Ascending aorta (tissue), 2 donors: ENCODE data around the gene CCDC122. TPM values are rescaled to one million over a fixed set of nuclear protein-coding genes. Genes with fewer than 3 reads are reported as not detected.

Experiments used
- DNase-seq, 2 donors: peaks; one replicate each; pipeline ENCODE4 v3.0.0-alpha.2; 2019; ENCODE audit warnings: low spot score in 2 of 2
- H3K27ac ChIP-seq, 2 donors: fragments of 200-600 bp; sonication (generic); one replicate each; pipeline ENCODE4 v1.5.1; 2016 to 2017; ENCODE audit warnings: mild to moderate bottlenecking in 1 of 2
- H3K27me3 ChIP-seq: fragments of 200-600 bp; sonication (generic); one replicate; pipeline ENCODE4 v1.5.1; 2017
- H3K36me3 ChIP-seq, 2 donors: fragments of 200-600 bp; sonication (generic); one replicate each; pipeline ENCODE4 v1.5.1; 2016
- H3K4me1 ChIP-seq, 2 donors: fragments of 200-600 bp; sonication (generic); one replicate each; pipeline ENCODE4 v1.5.1; 2016 to 2017; ENCODE audit warnings: mild to moderate bottlenecking in 1 of 2
- H3K4me3 ChIP-seq, 2 donors: fragments of 200-600 bp; sonication (generic); one replicate each; pipeline ENCODE4 v1.5.1; 2016 to 2017; ENCODE audit warnings: mild to moderate bottlenecking in 1 of 2
- H3K9me3 ChIP-seq, 2 donors: fragments of 200-600 bp; sonication (generic); one replicate each; pipeline ENCODE4 v1.5.1; 2016
- CTCF ChIP-seq, 3 experiments: fragments of 200-600 bp in 2 of 3; fragments of 450-650 bp in 1 of 3; sonication (generic) in 2 of 3; IDR thresholded peaks; one replicate each; pipeline ENCODE4 v1.5.1; 2016 to 2019; ENCODE audit warnings: antibody characterized with exemption in 3 of 3, mild to moderate bottlenecking in 1 of 3, moderate library complexity in 1 of 3
- intact Hi-C: fragments of 100-400 bp; cut with DNase I; formaldehyde crosslinking; loops from one replicate; pipeline ENCODE4 v1.15.1; 2023
- total RNA-seq: library from RNA; depleted of rRNA; stranded (reverse); fragments of >200 nt; gene quantifications from one replicate; pipeline ENCODE4 v1.1.0, GENCODE V29; 2016

Gene CCDC122
- 0.64 TPM for total RNA-seq

DNA sequence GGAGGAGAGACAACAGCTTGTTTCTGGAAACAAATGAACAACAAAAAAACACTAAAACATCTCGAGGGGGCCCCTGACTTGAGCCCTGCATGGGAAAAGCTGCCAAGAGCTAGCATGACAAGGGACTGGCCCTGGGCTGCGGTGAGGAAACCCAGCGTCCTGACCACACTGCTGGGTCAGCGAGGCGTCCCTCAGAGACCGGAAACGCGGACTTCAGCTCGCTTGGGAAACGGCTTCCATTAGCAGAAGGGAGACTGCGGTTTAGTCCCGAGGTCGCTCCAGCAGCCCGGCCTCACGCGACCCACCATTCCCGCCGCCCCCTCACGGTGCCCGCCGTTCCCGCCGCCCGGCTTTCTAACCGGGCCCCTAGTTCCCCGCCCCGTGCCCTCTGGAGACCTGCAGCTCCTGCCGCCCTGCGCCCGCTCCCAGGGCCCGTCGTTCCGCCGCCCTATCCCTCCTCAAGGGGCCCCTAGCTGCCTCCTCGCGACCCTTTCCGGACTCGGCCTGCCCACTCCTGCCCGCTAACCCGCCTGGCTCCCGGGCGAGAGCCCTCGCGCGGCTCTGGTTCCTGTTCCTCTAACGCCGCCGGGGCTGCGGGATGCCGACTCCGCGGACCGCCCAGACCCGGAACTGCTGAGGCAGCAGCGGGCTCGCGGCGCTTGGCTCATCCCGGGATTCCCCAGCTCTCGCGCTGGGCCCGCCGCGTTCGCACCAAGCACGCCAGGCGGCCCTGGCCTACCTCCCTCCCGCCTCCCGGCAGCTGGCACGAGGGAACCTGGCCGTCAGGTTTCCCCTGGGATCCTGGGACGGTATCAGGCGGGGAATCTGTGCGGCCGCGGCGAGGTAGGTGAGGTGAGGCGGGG lies at the start of gene CCDC122:
Gene CCDC122 (minus strand): TSS at position 849 of the 863 bp plus-strand sequence. CDS start 10,364 bp downstream, outside the sequence.
- H3K4me3 ChIP-seq = peak within 1 kb of the TSS; percentile 87 to 93
- H3K4me1 ChIP-seq = peaks cover 0 to 9% of the 10 kb centered on the region in 2 donors
- TF ChIP-seq CTCF (IDR thresholded peaks at IDR 0.05) = no peak
- no peaks in the 10 kb centered on the region for H3K9me3 ChIP-seq
- H3K36me3 ChIP-seq = no peaks in the 10 kb centered on the region
- intact Hi-C loops = loop anchor here (10.0 kb wide), 1 partner anchor 1284 kb away; no protein-coding TSS in a partner anchor
- no peaks in the 10 kb centered on the region for H3K27me3 ChIP-seq
- DNase-seq = peak; percentile 27 to 90
- H3K27ac ChIP-seq = peak within 1 kb of the TSS; percentile 93 to 96

- Histone ChIP-seq H3K27me3 (no peaks in the 10 kb centered on the region), H3K4me3 (no peak overlapping the region), H3K27ac (no peak overlapping the region), H3K4me1 (no peaks in the 10 kb centered on the region), H3K9me3 (no peaks in the 10 kb centered on the region), H3K36me3 (no peaks in the 10 kb centered on the region)
- intact Hi-C loops = no loop called here
- TF ChIP-seq CTCF (IDR thresholded peaks at IDR 0.05) = no peak
- no peak for DNase-seq
Observed at GRCh38 chr13:43924549-43925245, 45.2 kb upstream of the CCDC122 start.

GRCh38 chr13:43920965-43921674 lies 41.6 kb upstream of the CCDC122 start:
- no peak overlapping the region for H3K4me3 ChIP-seq
- no peak for DNase-seq
- intact Hi-C loops = no loop called here
- no peaks in the 10 kb centered on the region for H3K36me3 ChIP-seq
- no peak overlapping the region for H3K27ac ChIP-seq
- H3K27me3 ChIP-seq = no peaks in the 10 kb centered on the region
- no peaks in the 10 kb centered on the region for H3K4me1 ChIP-seq
- TF ChIP-seq CTCF (IDR thresholded peaks at IDR 0.05) = no peak
- no peaks in the 10 kb centered on the region for H3K9me3 ChIP-seq

DNA sequence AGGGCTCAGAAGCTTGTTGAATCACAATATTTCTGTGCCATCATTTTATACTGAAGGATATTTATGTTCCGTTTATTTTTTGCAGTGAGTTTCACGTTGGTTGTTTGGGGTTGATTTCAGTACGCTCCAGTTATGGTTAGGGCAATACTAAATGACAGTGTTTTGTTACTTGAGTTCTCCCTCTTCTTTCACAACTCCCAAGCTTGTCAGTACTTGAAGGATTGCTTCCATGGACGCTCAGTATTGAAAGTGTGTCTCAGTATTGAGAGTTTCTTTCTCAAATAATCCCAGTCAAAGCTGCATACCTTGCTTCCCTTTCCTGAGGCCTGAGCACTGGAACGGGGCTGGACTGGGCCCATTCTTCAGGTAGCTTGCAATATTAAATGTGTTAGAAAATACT lies 39.1 kb upstream of the CCDC122 start:
- H3K27ac ChIP-seq = peak overlapping the region in 1 of 2 donors; percentile 13
- H3K36me3 ChIP-seq = no peaks in the 10 kb centered on the region
- H3K4me1 ChIP-seq = no peaks in the 10 kb centered on the region
- no peak for TF ChIP-seq CTCF (IDR thresholded peaks at IDR 0.05)
- intact Hi-C loops = no loop called here
- H3K9me3 ChIP-seq = no peaks in the 10 kb centered on the region
- H3K4me3 ChIP-seq = no peak overlapping the region
- no peak for DNase-seq
- H3K27me3 ChIP-seq = no peaks in the 10 kb centered on the region

DNA sequence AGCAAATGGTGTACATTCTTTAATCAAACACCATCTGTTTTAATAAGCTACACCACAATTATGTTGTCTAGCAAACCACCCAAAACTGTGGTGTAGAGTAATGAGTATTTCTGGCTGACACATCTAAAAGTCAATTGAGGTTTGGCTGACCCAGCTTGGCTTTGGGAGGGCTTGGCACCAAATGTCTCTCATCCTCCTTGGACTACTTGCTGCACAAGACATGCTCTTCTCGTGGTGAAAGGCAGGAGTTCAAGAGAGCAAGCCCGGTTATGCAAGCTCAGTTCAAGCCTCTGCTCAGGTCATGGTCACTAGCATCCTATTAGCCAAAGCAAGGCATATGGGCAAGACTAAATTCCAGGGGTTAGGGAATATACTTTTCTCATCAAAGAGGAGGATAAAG lies 37.3 kb upstream of the CCDC122 start:
- H3K27ac ChIP-seq = no peak overlapping the region
- H3K4me1 ChIP-seq = no peaks in the 10 kb centered on the region
- no peaks in the 10 kb centered on the region for H3K36me3 ChIP-seq
- no peak for DNase-seq
- TF ChIP-seq CTCF (IDR thresholded peaks at IDR 0.05) = no peak
- H3K4me3 ChIP-seq = no peak overlapping the region
- no peaks in the 10 kb centered on the region for H3K9me3 ChIP-seq
- H3K27me3 ChIP-seq = no peaks in the 10 kb centered on the region
- intact Hi-C loops = no loop called here
